Measurements from ENCODE around the gene LAMC3. TPM values are rescaled to one million over a fixed set of nuclear protein-coding genes. Genes with fewer than 3 reads are reported as not detected.

Gene LAMC3
- total and polyA plus RNA-seq, 3 donors from 2014 or later: 35.9 to 136 (median 86.3) TPM

- no peaks in the 10 kb centered on the region for H3K27me3 ChIP-seq
- H3K27ac ChIP-seq: no peak overlapping the region
- no peak for DNase-seq
- H3K9me3 ChIP-seq: no peaks in the 10 kb centered on the region
- H3K36me3 ChIP-seq (ENCODE audit: low read depth, missing control alignments): no peaks in the 10 kb centered on the region
- intact Hi-C loops (cut with DNase I; ENCODE audit: low total_unique reads): no loop called here
- no peak for TF ChIP-seq POLR2A (IDR thresholded peaks at IDR 0.05)
- TF ChIP-seq CTCF (IDR thresholded peaks at IDR 0.05): no peak
- no peak overlapping the region for H3K4me3 ChIP-seq
- H3K4me1 ChIP-seq: no peaks in the 10 kb centered on the region
- 71 to 81% methylated on average over 4 to 10 of the region's 10 CpGs for WGBS, 2 donors
Measured at GRCh38 chr9:131111186-131111853, 102.3 kb downstream of the LAMC3 start.

- Histone ChIP-seq H3K27ac (no peak overlapping the region), H3K9me3 (no peaks in the 10 kb centered on the region), H3K36me3 (ENCODE audit: low read depth, missing control alignments) (no peaks in the 10 kb centered on the region), H3K27me3 (no peaks in the 10 kb centered on the region), H3K4me1 (no peaks in the 10 kb centered on the region), H3K4me3 (no peak overlapping the region)
- intact Hi-C loops (cut with DNase I; ENCODE audit: low total_unique reads): no loop called here
- 80 to 83% methylated on average over 19 to 23 of the region's 25 CpGs for WGBS, 2 donors
- no peak for DNase-seq
- TF ChIP-seq CTCF (IDR thresholded peaks at IDR 0.05) (no peak), POLR2A (IDR thresholded peaks at IDR 0.05) (no peak)
Measured at GRCh38 chr9:131111854-131112311, 102.9 kb downstream of the LAMC3 start.

DNA sequence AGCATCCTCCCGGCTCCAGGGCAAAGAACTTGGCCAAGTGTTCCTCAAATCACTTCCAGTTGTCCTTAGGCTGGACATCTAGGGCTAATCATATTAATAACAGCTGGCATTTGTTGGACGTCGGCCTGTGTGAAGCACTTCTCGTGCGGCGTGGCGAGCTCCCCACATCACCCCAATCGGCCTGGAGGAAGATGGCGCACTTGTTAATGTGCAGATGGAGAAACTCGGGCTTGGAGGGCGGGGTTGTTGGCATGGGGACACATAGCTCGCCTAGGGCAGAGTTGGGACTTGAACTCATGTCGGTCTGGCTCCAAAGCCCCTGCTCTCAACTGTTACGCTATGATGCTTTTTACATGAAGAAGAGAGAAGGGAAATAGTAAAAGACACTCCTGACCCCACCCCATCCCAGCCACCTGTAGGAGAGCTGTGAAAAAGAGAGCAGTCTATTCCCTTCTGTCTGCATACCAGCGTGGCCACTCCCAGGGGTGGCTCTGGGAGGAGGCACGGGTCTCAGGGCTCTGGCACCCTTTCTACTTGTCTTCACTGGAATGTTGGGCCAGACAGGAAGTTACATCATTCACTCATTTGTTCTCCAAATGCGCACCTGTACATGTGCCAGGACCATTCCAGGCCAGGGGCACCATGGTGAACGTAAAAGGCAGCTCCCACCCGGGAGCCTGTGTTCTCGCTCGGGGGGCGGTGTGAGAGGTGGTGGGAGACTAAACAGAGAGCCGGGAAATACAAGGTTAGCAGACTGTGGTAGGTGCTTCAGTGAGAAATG is 103.6 kb downstream of the LAMC3 start:
- Histone ChIP-seq H3K36me3 (ENCODE audit: low read depth, missing control alignments) (no peaks in the 10 kb centered on the region), H3K27ac (no peak overlapping the region), H3K9me3 (no peaks in the 10 kb centered on the region), H3K4me3 (no peak overlapping the region), H3K4me1 (no peaks in the 10 kb centered on the region), H3K27me3 (no peaks in the 10 kb centered on the region)
- DNase-seq: no peak
- TF ChIP-seq CTCF (IDR thresholded peaks at IDR 0.05): no peak
- no peak for TF ChIP-seq POLR2A (IDR thresholded peaks at IDR 0.05)
- intact Hi-C loops (cut with DNase I; ENCODE audit: low total_unique reads): no loop called here
- 89 to 90% methylated on average over 23 of the region's 23 CpGs for WGBS, 2 donors

DNA sequence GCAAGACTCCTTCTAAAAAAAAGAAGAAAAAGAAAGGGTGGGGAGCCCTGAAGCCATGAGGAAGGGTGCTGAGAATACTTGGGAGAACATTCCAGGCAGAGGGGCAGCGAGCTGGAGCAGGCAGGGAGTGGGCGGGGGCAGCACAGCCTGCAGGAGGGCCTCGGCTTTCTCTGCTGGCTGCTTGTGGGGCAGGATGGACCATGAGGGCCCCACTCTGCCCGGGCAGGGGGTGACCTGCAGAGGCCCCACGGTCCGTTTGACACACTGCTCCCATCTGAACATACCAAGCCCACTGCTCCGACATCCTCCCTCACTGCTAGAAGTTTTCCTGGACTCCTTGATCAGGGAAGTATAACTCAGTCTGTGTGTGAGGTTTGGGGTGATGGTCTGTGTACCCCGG is 104.7 kb downstream of the LAMC3 start:
- Histone ChIP-seq H3K9me3 (no peaks in the 10 kb centered on the region), H3K4me3 (no peak overlapping the region), H3K27me3 (no peaks in the 10 kb centered on the region), H3K4me1 (no peaks in the 10 kb centered on the region), H3K36me3 (ENCODE audit: low read depth, missing control alignments) (no peaks in the 10 kb centered on the region), H3K27ac (no peak overlapping the region)
- intact Hi-C loops (cut with DNase I; ENCODE audit: low total_unique reads): no loop called here
- TF ChIP-seq POLR2A (IDR thresholded peaks at IDR 0.05) (no peak), CTCF (IDR thresholded peaks at IDR 0.05) (no peak)
- no peak for DNase-seq
- 86 to 94% methylated on average over 7 to 8 of the region's 8 CpGs for WGBS, 2 donors

Data from testis (tissue), 3 donors.